Keratinocyte (primary cell): ENCODE measurements around the gene TMEM258. TPM values are rescaled to one million over a fixed set of nuclear protein-coding genes. Genes with fewer than 3 reads are reported as not detected.

Experiments used
- DNase-seq: peaks from one replicate; pipeline ENCODE4 v3.0.0-alpha.2; 2011; ENCODE audit warnings: low read depth, missing footprints, low spot score
- FAIRE-seq: peaks from 2 replicates; lab custom pipeline; 2011; peaks lifted over from hg19 to GRCh38; lab: Jason Lieb, UNC
- H2AFZ ChIP-seq: 2 replicates; pipeline ENCODE4 v1.6.0; 2012; ENCODE audit warnings: low read length, control low read depth, inconsistent platforms; ENCODE audit not compliant: control insufficient read depth
- H3K27ac ChIP-seq: 2 replicates; pipeline ENCODE4 v1.5.1; 2011; ENCODE audit warnings: low read length; ENCODE audit not compliant: control insufficient read depth, insufficient read depth
- H3K27me3 ChIP-seq: 3 replicates; pipeline ENCODE4 v1.6.0; 2011; ENCODE audit warnings: low read length; ENCODE audit not compliant: control insufficient read depth, insufficient read depth; ENCODE audit errors: extremely low read depth
- H3K36me3 ChIP-seq, 2 experiments: 2 replicates in 1 of 2; 3 replicates in 1 of 2; pipeline ENCODE4 v1.5.1; 2011; ENCODE audit warnings: low read length in 2 of 2, mild to moderate bottlenecking in 1 of 2; ENCODE audit not compliant: control insufficient read depth in 2 of 2, insufficient read depth in 2 of 2; ENCODE audit errors: extremely low read depth in 1 of 2
- H3K4me1 ChIP-seq: 3 replicates; pipeline ENCODE4 v1.5.1; 2011; ENCODE audit warnings: low read length; ENCODE audit not compliant: control insufficient read depth, insufficient read depth; ENCODE audit errors: extremely low read depth
- H3K4me2 ChIP-seq: 3 replicates; pipeline ENCODE4 v1.6.0; 2011; ENCODE audit warnings: low read depth, low read length; ENCODE audit not compliant: control insufficient read depth, insufficient read depth; ENCODE audit errors: extremely low read depth
- H3K4me3 ChIP-seq, 3 experiments: fragments of 200-600 bp in 1 of 3; sonication (generic) in 1 of 3; 2 replicates in 2 of 3; 3 replicates in 1 of 3; pipeline ENCODE4 v1.5.1; 2011 to 2016; ENCODE audit warnings: low read length in 3 of 3, mild to moderate bottlenecking in 3 of 3, control low read depth in 2 of 3, inconsistent platforms in 1 of 3, low read depth in 1 of 3, mixed read lengths in 1 of 3, mixed run types in 1 of 3, moderate library complexity in 1 of 3; ENCODE audit not compliant: control insufficient read depth in 2 of 3, insufficient read depth in 2 of 3; ENCODE audit errors: extremely low read depth in 1 of 3
- H3K79me2 ChIP-seq: 2 replicates; pipeline ENCODE4 v1.6.0; 2012; ENCODE audit warnings: low read length; ENCODE audit not compliant: control insufficient read depth, insufficient read depth
- H3K9ac ChIP-seq: 3 replicates; pipeline ENCODE4 v1.6.0; 2011; ENCODE audit warnings: low read length; ENCODE audit not compliant: control insufficient read depth, insufficient read depth; ENCODE audit errors: extremely low read depth
- H3K9me1 ChIP-seq: 3 replicates; pipeline ENCODE4 v1.6.0; 2011; ENCODE audit warnings: low read length; ENCODE audit not compliant: control insufficient read depth, insufficient read depth; ENCODE audit errors: extremely low read depth
- H3K9me3 ChIP-seq: 2 replicates; pipeline ENCODE4 v1.5.1; 2012; ENCODE audit warnings: low read depth, low read length; ENCODE audit not compliant: control insufficient read depth
- H4K20me1 ChIP-seq: 3 replicates; pipeline ENCODE4 v1.6.0; 2011; ENCODE audit warnings: low read length; ENCODE audit not compliant: control insufficient read depth, insufficient read depth; ENCODE audit errors: extremely low read depth
- CTCF ChIP-seq, 3 experiments: IDR thresholded peaks in 1 of 3; conservative IDR thresholded peaks in 1 of 3; optimal IDR thresholded peaks in 1 of 3; 2 replicates in 2 of 3; 3 replicates in 1 of 3; pipeline versions ENCODE3 to v1.5.1; 2011; ENCODE audit warnings: low read length in 3 of 3, mild to moderate bottlenecking in 3 of 3, moderate library complexity in 2 of 3, control low read depth in 1 of 3, inconsistent platforms in 1 of 3; ENCODE audit not compliant: insufficient read depth in 2 of 3; ENCODE audit errors: extremely low read depth in 1 of 3
- EZH2 ChIP-seq: IDR thresholded peaks from one replicate; pipeline ENCODE4 v1.6.1; 2012; ENCODE audit warnings: inconsistent platforms, mild to moderate bottlenecking, low read length, moderate library complexity
- dilution Hi-C: fragments of 300-500 bp; cut with MboI; formaldehyde crosslinking; loops from one replicate; pipeline ENCODE4 v1.7.0; 2020; ENCODE audit warnings: low sequenced_read_pairs; ENCODE audit not compliant: extremely low pct_ligation_motif_present
- polyA plus RNA-seq, 5 experiments: library from polyadenylated mRNA; depleted of rRNA in 3 of 5; stranded (reverse) in 3 of 5; stranded (forward) in 1 of 5; unstranded in 1 of 5; fragments of >200 nt; gene quantifications; 1 replicate in 1 of 5; 2 replicates in 3 of 5; 3 replicates in 1 of 5; pipeline versions ENCODE4 v1.2.1 to v1.2.3, GENCODE V29; 2011 to 2012; ENCODE audit warnings: missing spikeins in 2 of 5, low read depth in 1 of 5, low replicate concordance in 1 of 5

The TMEM258 gene
- polyA plus RNA-seq, 1 donor (not counting 4 experiments of a cell fraction or from before 2014, with no cell fraction given): 249 TPM

- no peaks in the 10 kb centered on the region for H3K9me1 ChIP-seq
- peaks cover 5% of the 10 kb centered on the region for H4K20me1 ChIP-seq
- DNase-seq (no peak), FAIRE-seq (no peak)
- H3K4me2 ChIP-seq: no peak overlapping the region
- TF ChIP-seq EZH2: no peak
- no peak for TF ChIP-seq CTCF (optimal IDR thresholded peaks at IDR 0.05 in 1 of 3, IDR thresholded peaks at IDR 0.05 in 1 of 3, conservative IDR thresholded peaks at IDR 0.05 in 1 of 3; ENCODE audit: extremely low read depth in 1 of 3, insufficient read depth in 2 of 3, low read length in 3 of 3)
- H3K4me1 ChIP-seq: no peaks in the 10 kb centered on the region
- H3K36me3 ChIP-seq: no peaks in the 10 kb centered on the region
- no peak overlapping the region for H3K27ac ChIP-seq
- peaks cover 21% of the 10 kb centered on the region for H3K27me3 ChIP-seq
- H3K9me3 ChIP-seq: no peaks in the 10 kb centered on the region
- H2AFZ ChIP-seq: no peak overlapping the region
- dilution Hi-C loops: no loop called here
- H3K4me3 ChIP-seq: no peak overlapping the region
- H3K9ac ChIP-seq: no peak overlapping the region
- no peaks in the 10 kb centered on the region for H3K79me2 ChIP-seq
Measured at GRCh38 chr11:61757213-61757862, 35.1 kb downstream of the TMEM258 start.

GRCh38 chr11:61756452-61757212 lies 35.8 kb downstream of the TMEM258 start:
- H3K9me1 ChIP-seq: no peaks in the 10 kb centered on the region
- H3K27ac ChIP-seq: no peak overlapping the region
- H4K20me1 ChIP-seq: peaks cover 5% of the 10 kb centered on the region
- no peak overlapping the region for H3K4me2 ChIP-seq
- H2AFZ ChIP-seq: no peak overlapping the region
- FAIRE-seq (no peak), DNase-seq (no peak)
- dilution Hi-C loops: no loop called here
- H3K9ac ChIP-seq: no peak overlapping the region
- H3K27me3 ChIP-seq: peaks cover 22% of the 10 kb centered on the region
- no peak overlapping the region for H3K4me3 ChIP-seq
- H3K79me2 ChIP-seq: no peaks in the 10 kb centered on the region
- H3K36me3 ChIP-seq: no peaks in the 10 kb centered on the region
- H3K4me1 ChIP-seq: peaks cover 2% of the 10 kb centered on the region
- no peaks in the 10 kb centered on the region for H3K9me3 ChIP-seq
- TF ChIP-seq CTCF (optimal IDR thresholded peaks at IDR 0.05 in 1 of 3, IDR thresholded peaks at IDR 0.05 in 1 of 3, conservative IDR thresholded peaks at IDR 0.05 in 1 of 3; ENCODE audit: extremely low read depth in 1 of 3, insufficient read depth in 2 of 3, low read length in 3 of 3) (no peak), EZH2 (no peak)
